ENCODE results near the gene ANKS3.

DNA sequence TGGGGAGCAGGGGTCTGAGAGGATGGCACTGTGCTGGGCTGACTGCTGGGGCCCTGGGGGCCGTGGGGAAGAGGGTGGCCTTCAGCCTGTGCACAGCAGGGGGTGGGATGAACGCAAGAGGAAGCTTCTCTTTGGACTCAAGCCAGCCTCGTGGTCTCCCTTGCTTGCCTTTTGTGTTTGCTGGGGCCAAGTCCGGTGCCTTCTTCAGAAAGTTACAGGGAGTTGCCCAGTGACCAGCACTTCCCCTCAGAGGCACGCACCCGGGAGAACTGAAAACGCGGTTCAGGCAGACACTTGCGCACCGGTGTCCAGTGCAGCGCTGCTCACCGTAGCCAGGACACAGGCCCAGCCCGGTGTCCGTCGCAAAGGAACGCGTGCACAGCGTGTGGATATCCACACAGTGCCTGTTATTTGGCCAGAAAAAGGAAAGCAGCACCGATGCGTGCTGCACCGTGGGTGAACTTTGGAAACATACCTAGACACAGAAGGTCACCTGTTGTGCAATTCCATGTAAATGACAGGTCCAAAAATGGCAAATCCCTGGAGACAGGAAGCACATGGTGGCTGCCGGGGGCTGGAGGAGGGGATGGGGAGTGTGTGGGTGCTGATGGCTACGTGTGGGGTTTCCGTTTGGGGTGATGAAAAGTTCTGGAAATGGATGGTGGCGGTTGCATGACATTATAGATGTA is 70.2 kb downstream of the ANKS3 start:
- TF ChIP-seq POLR2AphosphoS5 (IDR thresholded peaks at IDR 0.05; ENCODE audit: low read depth, low read length) (no peak), TCF7L2 (IDR thresholded peaks at IDR 0.05; ENCODE audit: low read depth, low read length) (no peak), SIN3A (IDR thresholded peaks at IDR 0.05; ENCODE audit: borderline replicate concordance, insufficient read depth, low read depth, low read length) (no peak)
- TF ChIP-seq, protein P1, sequence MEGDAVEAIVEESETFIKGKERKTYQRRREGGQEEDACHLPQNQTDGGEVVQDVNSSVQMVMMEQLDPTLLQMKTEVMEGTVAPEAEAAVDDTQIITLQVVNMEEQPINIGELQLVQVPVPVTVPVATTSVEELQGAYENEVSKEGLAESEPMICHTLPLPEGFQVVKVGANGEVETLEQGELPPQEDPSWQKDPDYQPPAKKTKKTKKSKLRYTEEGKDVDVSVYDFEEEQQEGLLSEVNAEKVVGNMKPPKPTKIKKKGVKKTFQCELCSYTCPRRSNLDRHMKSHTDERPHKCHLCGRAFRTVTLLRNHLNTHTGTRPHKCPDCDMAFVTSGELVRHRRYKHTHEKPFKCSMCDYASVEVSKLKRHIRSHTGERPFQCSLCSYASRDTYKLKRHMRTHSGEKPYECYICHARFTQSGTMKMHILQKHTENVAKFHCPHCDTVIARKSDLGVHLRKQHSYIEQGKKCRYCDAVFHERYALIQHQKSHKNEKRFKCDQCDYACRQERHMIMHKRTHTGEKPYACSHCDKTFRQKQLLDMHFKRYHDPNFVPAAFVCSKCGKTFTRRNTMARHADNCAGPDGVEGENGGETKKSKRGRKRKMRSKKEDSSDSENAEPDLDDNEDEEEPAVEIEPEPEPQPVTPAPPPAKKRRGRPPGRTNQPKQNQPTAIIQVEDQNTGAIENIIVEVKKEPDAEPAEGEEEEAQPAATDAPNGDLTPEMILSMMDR (IDR thresholded peaks at IDR 0.05) = no peak
- TF ChIP-seq, protein P2, sequence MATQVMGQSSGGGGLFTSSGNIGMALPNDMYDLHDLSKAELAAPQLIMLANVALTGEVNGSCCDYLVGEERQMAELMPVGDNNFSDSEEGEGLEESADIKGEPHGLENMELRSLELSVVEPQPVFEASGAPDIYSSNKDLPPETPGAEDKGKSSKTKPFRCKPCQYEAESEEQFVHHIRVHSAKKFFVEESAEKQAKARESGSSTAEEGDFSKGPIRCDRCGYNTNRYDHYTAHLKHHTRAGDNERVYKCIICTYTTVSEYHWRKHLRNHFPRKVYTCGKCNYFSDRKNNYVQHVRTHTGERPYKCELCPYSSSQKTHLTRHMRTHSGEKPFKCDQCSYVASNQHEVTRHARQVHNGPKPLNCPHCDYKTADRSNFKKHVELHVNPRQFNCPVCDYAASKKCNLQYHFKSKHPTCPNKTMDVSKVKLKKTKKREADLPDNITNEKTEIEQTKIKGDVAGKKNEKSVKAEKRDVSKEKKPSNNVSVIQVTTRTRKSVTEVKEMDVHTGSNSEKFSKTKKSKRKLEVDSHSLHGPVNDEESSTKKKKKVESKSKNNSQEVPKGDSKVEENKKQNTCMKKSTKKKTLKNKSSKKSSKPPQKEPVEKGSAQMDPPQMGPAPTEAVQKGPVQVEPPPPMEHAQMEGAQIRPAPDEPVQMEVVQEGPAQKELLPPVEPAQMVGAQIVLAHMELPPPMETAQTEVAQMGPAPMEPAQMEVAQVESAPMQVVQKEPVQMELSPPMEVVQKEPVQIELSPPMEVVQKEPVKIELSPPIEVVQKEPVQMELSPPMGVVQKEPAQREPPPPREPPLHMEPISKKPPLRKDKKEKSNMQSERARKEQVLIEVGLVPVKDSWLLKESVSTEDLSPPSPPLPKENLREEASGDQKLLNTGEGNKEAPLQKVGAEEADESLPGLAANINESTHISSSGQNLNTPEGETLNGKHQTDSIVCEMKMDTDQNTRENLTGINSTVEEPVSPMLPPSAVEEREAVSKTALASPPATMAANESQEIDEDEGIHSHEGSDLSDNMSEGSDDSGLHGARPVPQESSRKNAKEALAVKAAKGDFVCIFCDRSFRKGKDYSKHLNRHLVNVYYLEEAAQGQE (IDR thresholded peaks at IDR 0.05; ENCODE audit: insufficient read depth in 1 of 2, low read depth in 2 of 2, low read length in 1 of 2) = no peak

Data from Panc1 (cell line).